ENCODE results near the gene NCOA3. TPM values are rescaled to one million over a fixed set of nuclear protein-coding genes. Genes with fewer than 3 reads are reported as not detected.

NCOA3 gene
- total RNA-seq, 3 donors from 2014 or later = 103 to 121 (median 118) TPM

DNA sequence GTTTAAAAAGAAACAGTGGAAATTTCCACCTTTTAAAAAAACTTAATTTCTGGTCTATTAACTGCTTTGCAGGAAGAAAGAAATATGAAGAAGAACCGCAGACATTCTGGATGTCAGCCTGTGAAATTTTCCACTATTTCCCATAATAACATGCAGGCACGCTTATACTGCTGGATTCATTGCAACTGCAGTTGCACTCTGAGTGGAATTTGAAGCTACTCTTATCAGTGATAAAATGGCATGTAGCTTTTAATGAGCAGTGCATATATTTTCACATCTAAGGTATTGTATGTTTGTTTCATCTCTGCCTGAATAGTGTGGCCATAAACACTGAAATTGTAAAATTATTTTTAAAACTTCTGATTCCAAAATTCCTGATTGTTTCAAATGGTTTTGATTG lies 28.2 kb downstream of the NCOA3 start:
- Mint-ChIP-seq H3K4me3 (no peak overlapping the region), H3K27me3 (ENCODE audit: low read depth) (no peaks in the 10 kb centered on the region), H3K36me3 (ENCODE audit: insufficient read depth) (peaks cover 24% of the 10 kb centered on the region), H3K9me3 (no peaks in the 10 kb centered on the region), H3K4me1 (ENCODE audit: low read depth) (peaks cover 27% of the 10 kb centered on the region)
- no peak for DNase-seq
- ATAC-seq = no peak

DNA sequence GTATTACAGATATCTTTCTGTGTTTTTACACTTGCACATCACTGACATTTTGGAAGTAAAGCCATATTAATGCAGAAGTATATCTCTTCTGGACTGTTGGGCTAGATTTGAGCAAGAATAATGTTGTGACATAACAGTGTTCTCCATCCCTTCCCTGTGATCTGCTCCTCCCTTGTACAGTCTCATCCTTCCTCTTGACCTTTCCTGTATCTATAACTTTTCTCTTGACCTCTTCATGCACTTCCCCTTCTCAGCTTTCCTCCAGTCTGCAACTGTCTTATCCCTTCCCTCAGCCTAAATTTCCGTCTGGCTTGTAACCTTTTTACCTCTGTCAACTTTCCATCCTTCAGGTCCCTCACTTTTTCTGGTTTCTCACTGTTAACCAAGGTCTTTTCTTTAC lies 29.8 kb downstream of the NCOA3 start:
- H3K9me3 Mint-ChIP-seq = no peaks in the 10 kb centered on the region
- ATAC-seq (no peak), DNase-seq (no peak)
- peaks cover 23% of the 10 kb centered on the region for H3K36me3 Mint-ChIP-seq (ENCODE audit: insufficient read depth)
- no peaks in the 10 kb centered on the region for H3K27me3 Mint-ChIP-seq (ENCODE audit: low read depth)
- H3K4me3 Mint-ChIP-seq = no peak overlapping the region
- peaks cover 34% of the 10 kb centered on the region for H3K4me1 Mint-ChIP-seq (ENCODE audit: low read depth)

DNA sequence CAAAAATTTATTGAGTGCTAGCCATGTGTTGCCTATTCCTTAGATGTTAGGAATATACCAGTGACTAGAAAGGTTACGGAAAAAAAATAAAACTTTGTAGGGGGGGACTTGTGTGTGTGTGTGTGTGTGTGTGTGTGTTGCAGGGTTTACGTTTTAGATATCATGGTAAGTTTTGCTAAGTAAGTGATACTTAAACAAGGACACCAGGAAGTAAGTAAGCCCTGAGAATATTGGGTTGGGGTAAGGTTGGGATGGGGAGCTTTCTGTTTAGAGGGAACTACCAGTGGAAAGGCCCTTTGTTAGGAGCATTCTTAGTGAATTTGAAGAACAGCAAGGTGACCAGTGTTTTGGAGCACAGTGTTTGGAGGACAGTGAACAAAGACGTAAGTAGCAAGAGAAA lies 30.3 kb downstream of the NCOA3 start:
- Mint-ChIP-seq H3K4me1 (ENCODE audit: low read depth) (peaks cover 34% of the 10 kb centered on the region), H3K36me3 (ENCODE audit: insufficient read depth) (peaks cover 20% of the 10 kb centered on the region), H3K9me3 (no peaks in the 10 kb centered on the region), H3K4me3 (no peak overlapping the region), H3K27me3 (ENCODE audit: low read depth) (no peaks in the 10 kb centered on the region)
- DNase-seq (no peak), ATAC-seq (no peak)

DNA sequence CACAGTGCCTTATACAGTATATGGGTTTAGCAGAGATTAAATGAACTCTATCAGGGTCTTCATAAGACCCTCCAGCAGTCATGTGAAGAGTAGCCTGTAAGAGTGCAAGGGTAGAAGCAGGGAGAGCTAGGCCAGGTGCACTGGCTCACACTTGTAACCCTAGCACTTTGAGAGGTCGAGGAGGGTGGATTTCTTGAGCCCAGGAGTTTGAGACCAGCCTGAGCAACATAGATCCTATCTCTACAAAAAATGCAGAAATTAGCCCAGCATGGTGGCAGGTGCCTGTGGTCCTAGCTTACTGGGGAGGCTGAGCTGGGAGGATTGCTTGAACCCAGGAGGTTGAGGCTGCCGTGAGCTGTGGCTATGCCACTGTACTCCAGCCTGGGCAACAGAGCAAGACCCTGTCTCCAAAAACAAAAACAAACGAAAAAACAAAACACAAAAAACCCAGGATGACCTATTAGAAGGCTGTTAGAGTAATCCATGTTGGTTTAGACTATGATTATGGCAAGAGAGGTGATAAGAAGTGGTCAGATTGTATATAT lies 31.9 kb downstream of the NCOA3 start:
- DNase-seq (no peak), ATAC-seq (no peak)
- H3K36me3 Mint-ChIP-seq (ENCODE audit: insufficient read depth) = peaks cover 16% of the 10 kb centered on the region
- H3K4me1 Mint-ChIP-seq (ENCODE audit: low read depth) = peaks cover 31% of the 10 kb centered on the region
- H3K4me3 Mint-ChIP-seq = no peak overlapping the region
- no peaks in the 10 kb centered on the region for H3K9me3 Mint-ChIP-seq
- H3K27me3 Mint-ChIP-seq (ENCODE audit: low read depth) = no peaks in the 10 kb centered on the region

DNA sequence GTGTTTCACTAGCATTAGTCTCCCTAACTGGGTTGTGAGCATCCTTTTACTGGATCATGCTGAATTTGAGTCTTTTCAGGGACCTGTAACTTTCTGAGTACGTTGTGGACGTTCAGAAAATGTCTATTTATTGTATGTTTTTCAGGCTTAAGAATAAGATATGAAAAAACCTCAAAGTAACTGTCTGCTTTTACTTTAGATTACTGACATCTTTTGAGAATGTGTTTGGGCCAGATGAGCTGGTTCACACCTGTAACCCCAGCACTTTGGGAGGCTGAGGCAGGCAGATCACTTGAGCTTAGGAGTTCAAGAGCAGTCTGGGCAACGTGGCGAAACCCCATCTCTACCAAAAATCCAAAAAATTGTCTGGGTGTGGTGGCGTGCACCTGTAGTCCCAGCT lies 32.7 kb downstream of the NCOA3 start:
- H3K4me1 Mint-ChIP-seq (ENCODE audit: low read depth) = peaks cover 39% of the 10 kb centered on the region

DNA sequence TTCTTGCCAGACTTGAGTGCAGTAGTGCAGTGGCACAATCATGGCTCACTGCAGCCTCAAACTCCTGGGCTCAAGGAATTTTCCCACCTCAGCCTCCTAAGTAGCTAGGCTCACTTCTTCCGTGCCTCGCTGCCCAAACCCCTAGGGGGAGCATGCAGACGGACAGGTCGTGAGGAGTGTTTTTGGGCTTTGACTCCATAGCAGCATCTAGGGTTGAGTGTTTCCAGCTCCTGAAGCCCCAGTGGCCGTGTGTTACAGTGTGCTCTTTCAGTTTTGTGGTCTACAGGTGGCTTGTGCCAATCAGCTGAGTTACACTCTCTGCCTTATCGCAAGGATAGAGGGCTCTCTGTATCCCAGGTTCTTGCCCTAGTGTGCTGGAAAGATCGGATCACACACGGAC lies 33.4 kb downstream of the NCOA3 start:
- H3K4me1 Mint-ChIP-seq (ENCODE audit: low read depth) = peaks cover 45% of the 10 kb centered on the region
- no peak overlapping the region for H3K4me3 Mint-ChIP-seq
- no peak for DNase-seq
- no peak for ATAC-seq
- peaks cover 19% of the 10 kb centered on the region for H3K36me3 Mint-ChIP-seq (ENCODE audit: insufficient read depth)
- no peaks in the 10 kb centered on the region for H3K9me3 Mint-ChIP-seq
- no peaks in the 10 kb centered on the region for H3K27me3 Mint-ChIP-seq (ENCODE audit: low read depth)

More for the DNA sequence above, 32.7 kb downstream of the NCOA3 start:
- Mint-ChIP-seq H3K4me3 (no peak overlapping the region), H3K27me3 (ENCODE audit: low read depth) (no peaks in the 10 kb centered on the region), H3K36me3 (ENCODE audit: insufficient read depth) (peaks cover 19% of the 10 kb centered on the region), H3K9me3 (no peaks in the 10 kb centered on the region)
- no peak for ATAC-seq
- no peak for DNase-seq

DNA sequence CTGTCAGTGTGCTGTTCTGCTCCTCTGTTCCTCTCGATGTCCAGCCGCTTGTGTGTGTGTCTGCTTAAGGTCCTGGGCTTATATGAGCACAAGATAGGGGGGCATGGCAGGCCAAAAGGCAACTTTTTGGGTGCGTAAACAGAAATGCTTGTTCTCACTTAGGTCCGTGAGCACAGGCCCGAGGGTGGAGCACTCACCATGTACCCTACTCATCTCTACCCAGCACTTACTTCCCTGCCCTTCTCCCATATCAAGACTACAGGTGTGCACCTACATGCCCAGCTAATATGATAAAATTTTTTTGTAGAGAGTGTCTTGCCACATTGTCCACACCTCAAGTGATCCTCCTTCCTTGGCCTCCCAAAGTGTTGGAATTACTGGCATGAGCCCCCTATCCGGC lies 34.3 kb downstream of the NCOA3 start:
- Mint-ChIP-seq H3K9me3 (no peaks in the 10 kb centered on the region), H3K36me3 (ENCODE audit: insufficient read depth) (peaks cover 19% of the 10 kb centered on the region), H3K4me1 (ENCODE audit: low read depth) (peaks cover 54% of the 10 kb centered on the region), H3K27me3 (ENCODE audit: low read depth) (no peaks in the 10 kb centered on the region), H3K4me3 (no peak overlapping the region)
- no peak for DNase-seq
- ATAC-seq = no peak

DNA sequence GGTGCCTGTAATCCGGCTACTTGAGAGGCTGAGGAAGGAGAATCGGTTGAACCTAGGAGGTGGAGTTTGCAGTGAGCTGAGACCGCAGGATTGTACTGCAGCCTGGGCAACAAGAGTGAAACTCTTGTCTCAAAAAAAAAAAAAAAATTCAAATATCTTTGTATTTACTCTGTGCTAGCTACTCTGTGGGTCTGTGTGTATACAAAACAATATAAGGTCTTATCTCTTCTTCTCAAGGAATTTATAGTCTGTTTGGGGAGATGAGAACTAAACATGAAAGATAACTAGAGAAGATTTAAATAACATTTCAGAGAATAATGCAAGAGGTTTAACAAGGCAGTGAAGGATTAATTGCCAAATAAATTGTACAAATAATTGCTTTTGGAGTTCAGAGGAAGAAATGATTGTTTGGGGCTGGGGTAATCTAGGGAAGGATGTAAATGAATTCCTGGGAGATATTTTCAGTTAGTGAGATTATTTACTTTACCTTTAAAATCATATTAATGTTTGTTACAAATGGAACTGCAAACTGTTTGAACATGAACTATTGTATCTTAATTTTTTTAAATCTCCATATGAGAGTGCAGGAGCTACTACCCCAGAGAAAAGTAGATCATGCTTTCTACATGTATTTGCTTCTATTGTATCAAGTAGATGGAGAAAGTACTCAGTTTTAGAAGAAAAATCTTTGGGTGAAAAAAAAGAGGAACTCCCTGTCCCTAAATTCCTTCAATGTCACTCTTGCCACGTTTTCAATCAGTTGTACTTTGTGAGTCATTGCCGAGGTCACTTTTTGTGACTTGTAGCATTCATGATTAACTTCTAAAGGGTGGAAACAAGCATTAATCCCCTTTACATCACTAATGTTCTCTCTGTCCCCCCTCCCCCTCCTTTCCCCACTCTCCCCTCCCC lies 39.0 kb downstream of the NCOA3 start:
- DNase-seq (no peak), ATAC-seq (no peak)
- no peaks in the 10 kb centered on the region for H3K27me3 Mint-ChIP-seq (ENCODE audit: low read depth)
- H3K4me1 Mint-ChIP-seq (ENCODE audit: low read depth) = peaks cover 69% of the 10 kb centered on the region
- peaks cover 13% of the 10 kb centered on the region for H3K36me3 Mint-ChIP-seq (ENCODE audit: insufficient read depth)
- no peak overlapping the region for H3K4me3 Mint-ChIP-seq
- H3K9me3 Mint-ChIP-seq = no peaks in the 10 kb centered on the region

DNA sequence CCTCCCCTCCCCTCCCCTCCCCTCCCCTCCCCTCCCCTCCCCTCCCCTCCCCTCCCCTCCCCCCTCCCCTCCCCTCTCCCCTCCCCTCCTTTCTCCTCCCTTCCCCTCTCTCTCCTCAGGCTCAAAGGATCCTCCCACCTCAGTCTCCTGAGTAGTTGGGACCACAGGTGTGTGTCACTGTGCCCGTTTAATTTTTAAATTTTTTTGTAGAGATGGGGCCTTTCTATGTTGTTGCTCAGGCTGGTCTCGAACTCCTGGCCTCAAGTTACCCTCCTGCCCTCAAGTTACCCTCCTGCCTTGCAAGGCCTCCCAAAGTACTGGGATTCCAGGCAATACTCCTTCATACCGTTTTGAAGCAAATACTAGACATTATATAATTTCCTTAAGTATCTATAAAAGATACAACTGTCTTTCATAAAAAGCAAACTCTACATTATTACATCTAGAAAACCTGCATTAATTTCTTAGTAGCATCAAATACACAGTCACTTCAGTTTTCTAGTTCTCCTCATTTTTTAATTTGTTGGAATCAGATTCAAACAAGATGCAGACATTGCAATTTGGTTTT lies 39.8 kb downstream of the NCOA3 start:
- no peak for ATAC-seq
- Mint-ChIP-seq H3K36me3 (ENCODE audit: insufficient read depth) (peaks cover 17% of the 10 kb centered on the region), H3K9me3 (no peaks in the 10 kb centered on the region), H3K27me3 (ENCODE audit: low read depth) (no peaks in the 10 kb centered on the region), H3K4me1 (ENCODE audit: low read depth) (peaks cover 70% of the 10 kb centered on the region), H3K4me3 (no peak overlapping the region)
- no peak for DNase-seq

DNA sequence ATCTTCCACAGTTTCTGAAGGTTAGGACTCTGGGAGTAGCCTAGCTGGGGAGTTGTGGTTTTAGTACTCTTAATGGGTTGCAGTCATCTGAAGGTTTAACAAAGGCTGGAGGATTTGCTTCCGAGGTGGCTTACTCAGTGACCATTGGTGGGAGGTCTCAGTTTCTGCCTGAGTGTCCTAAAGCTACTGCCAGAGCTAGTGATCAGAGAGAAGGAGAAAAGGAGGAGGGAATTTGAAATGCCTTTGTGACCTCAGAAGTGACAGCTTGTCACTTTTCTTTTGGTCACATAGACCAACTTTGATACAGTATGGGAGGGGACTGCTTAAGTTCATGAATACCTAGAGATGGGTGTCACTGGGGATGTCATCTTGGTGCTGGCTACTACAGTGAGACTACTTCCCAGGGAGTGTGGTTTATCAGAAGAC lies 41.3 kb downstream of the NCOA3 start:
- Mint-ChIP-seq H3K9me3 (no peaks in the 10 kb centered on the region), H3K4me3 (no peak overlapping the region), H3K4me1 (ENCODE audit: low read depth) (peaks cover 70% of the 10 kb centered on the region), H3K27me3 (ENCODE audit: low read depth) (no peaks in the 10 kb centered on the region), H3K36me3 (ENCODE audit: insufficient read depth) (peaks cover 21% of the 10 kb centered on the region)
- DNase-seq (no peak), ATAC-seq (peak; percentile 38 to 45)

DNA sequence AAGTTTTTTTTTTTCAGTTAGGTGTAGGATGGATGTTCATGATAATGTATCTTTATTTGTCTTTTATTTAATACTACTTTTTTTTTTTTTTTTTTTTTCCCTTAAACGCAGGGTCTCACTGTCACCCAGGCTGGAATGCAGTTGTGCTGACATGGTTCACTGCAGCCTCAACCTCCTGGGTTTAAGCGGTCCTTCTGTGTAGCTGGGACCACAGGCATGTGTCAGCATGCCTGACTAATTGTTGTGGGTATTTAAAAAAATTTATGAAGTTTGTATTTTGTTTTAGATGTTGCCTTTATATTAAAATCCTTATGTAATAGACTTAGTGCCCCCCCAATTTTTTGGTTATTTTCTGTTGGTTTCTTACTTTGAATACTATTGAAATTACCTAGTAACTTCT lies 42.6 kb downstream of the NCOA3 start:
- DNase-seq (peak; percentile 27), ATAC-seq (peak; percentile 67 to 87)
- peaks cover 19% of the 10 kb centered on the region for H3K36me3 Mint-ChIP-seq (ENCODE audit: insufficient read depth)

DNA sequence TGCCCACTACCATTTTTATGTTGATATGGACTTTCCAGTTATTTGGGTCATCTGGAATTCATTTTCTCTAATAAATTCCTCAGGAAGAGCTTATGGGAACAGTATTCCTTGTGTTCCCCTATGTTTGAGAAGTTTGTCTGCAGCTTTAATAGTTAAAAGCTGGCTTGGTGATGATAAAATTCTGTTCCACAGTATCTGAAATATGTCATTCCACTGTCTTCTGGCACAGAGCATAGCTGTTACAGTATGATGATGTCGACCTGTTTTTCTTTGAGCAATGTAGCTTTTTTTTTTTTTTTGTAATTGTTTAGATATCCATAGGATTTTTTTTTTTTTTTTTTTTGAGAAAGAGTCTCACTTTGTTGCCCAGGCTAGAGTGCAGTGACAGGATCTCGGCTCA lies 43.2 kb downstream of the NCOA3 start:
- Mint-ChIP-seq H3K4me1 (ENCODE audit: low read depth) (peaks cover 61% of the 10 kb centered on the region), H3K36me3 (ENCODE audit: insufficient read depth) (peaks cover 20% of the 10 kb centered on the region), H3K4me3 (no peak overlapping the region), H3K9me3 (no peaks in the 10 kb centered on the region), H3K27me3 (ENCODE audit: low read depth) (no peaks in the 10 kb centered on the region)
- DNase-seq (no peak), ATAC-seq (no peak)

More for the DNA sequence above, 42.6 kb downstream of the NCOA3 start:
- H3K4me3 Mint-ChIP-seq = no peak overlapping the region
- H3K27me3 Mint-ChIP-seq (ENCODE audit: low read depth) = no peaks in the 10 kb centered on the region
- H3K9me3 Mint-ChIP-seq = no peaks in the 10 kb centered on the region
- peaks cover 61% of the 10 kb centered on the region for H3K4me1 Mint-ChIP-seq (ENCODE audit: low read depth)

DNA sequence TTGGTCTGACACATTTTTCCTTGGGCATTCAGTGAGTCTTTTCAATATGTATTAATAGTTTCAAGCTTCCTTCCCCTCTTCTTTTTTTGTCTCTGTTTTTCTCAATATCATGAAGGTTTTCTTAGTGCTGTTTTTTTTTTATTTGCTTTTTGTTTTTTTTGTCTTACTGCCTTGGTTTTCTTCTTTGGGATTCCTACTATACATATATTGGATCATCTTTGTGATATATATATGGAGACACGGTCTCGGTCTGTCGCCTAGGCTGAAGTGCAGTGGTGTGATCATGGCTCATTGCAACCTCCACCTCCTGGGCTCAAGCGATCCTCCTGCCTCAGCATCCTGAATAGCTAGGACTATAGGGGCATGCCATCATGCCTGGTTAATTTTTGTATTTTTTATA lies 43.8 kb downstream of the NCOA3 start:
- ATAC-seq (no peak), DNase-seq (no peak)
- Mint-ChIP-seq H3K36me3 (ENCODE audit: insufficient read depth) (peaks cover 20% of the 10 kb centered on the region), H3K4me1 (ENCODE audit: low read depth) (peaks cover 59% of the 10 kb centered on the region), H3K27me3 (ENCODE audit: low read depth) (no peaks in the 10 kb centered on the region), H3K9me3 (no peaks in the 10 kb centered on the region), H3K4me3 (no peak overlapping the region)

DNA sequence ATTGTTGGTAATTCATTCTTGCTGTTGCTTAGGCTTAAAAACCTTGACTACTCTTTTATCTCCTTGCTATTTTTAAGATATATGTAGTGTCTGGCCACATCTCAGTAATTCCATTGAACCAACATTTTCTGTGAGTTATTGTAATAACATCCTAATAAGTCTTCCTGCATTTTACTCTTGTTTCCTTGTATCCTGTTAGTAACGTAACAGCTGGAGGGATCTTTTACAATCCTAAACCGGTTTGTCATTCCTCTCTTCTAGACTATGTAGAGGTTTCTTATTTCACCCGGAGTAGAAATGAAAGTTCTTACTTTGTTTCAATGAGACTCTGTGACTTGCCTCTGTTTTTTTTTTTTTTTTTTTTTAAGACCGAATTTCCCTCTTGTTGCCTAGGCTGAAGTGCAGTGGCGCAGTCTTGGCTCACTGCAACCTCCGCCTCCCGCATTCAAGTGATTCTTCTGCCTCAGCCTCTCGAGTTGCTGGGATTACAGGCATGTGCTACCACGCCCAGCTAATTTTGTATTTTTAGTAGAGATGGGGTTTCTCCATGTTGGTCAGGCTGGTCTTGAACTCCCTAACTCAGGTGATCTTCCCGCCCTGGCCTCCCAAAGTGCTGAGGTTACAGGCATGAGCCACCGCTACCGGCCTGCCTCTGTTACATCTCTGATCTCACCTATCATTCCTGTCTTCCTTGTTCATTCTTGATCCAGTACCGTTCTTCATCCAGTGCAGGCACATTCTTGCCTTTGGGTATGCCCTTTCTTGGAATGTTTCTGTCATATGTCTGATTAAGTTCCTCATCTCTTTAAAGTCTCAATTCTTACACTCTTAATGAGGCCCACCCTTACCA lies 44.7 kb downstream of the NCOA3 start:
- DNase-seq = no peak
- peaks cover 59% of the 10 kb centered on the region for H3K4me1 Mint-ChIP-seq (ENCODE audit: low read depth)
- no peak overlapping the region for H3K4me3 Mint-ChIP-seq
- ATAC-seq = no peak
- H3K27me3 Mint-ChIP-seq (ENCODE audit: low read depth) = no peaks in the 10 kb centered on the region
- H3K36me3 Mint-ChIP-seq (ENCODE audit: insufficient read depth) = peaks cover 25% of the 10 kb centered on the region
- no peaks in the 10 kb centered on the region for H3K9me3 Mint-ChIP-seq

Measured in activated T-cell treated with anti-CD3 and anti-CD28 coated beads, Interleukin-2, amount 50 U/mL, for 4 hours (primary cell).